ENCODE data around the gene CEMIP.

CEMIP gene

GRCh38 chr15:80989518-80990478 lies 210.6 kb downstream of the CEMIP start, which contains the start of gene MESD:
TSS of gene MESD (minus strand) at chr15:80989819. CDS start at chr15:80989791, 28 bp downstream.
- peak; percentile 99 for DNase-seq

- DNase-seq: no peak
Measured at GRCh38 chr15:80990955-80991354, 211.8 kb downstream of the CEMIP start.

GRCh38 chr15:80991421-80991820 lies 212.3 kb downstream of the CEMIP start:
- DNase-seq: peak; percentile 52

- no peak for DNase-seq
Measured at GRCh38 chr15:80992006-80992405, 212.8 kb downstream of the CEMIP start.

GRCh38 chr15:80992441-80992840 lies 213.3 kb downstream of the CEMIP start:
- DNase-seq: no peak

GRCh38 chr15:80996247-80996646 lies 217.1 kb downstream of the CEMIP start:
- DNase-seq: peak; percentile 54

- DNase-seq: no peak
Measured at GRCh38 chr15:80997692-80998091, 218.5 kb downstream of the CEMIP start.

- no peak for DNase-seq
Measured at GRCh38 chr15:80998251-80998650, 219.1 kb downstream of the CEMIP start.

- peak; percentile 82 for DNase-seq
Measured at GRCh38 chr15:80999623-81000036, 220.5 kb downstream of the CEMIP start.

- DNase-seq: no peak
Measured at GRCh38 chr15:81000144-81000623, 221.0 kb downstream of the CEMIP start.

- DNase-seq: peak; percentile 94
Measured at GRCh38 chr15:81000624-81001151, 221.5 kb downstream of the CEMIP start, which contains the start of gene TLNRD1. TSS of gene TLNRD1 (plus strand) at chr15:81000923. CDS start at chr15:81002272, 1,349 bp downstream.

Measured in activated CD4-positive, alpha-beta T cell treated with anti-CD3 and anti-CD28 coated beads, Interleukin-2, Interleukin-6, amounts not matched to agents 100 ng/mL and 50 ng/mL, durations not matched to agents 16 hours and 8 hours (primary cell).